GM10248 (cell line): ENCODE data around the gene HCN4.
"Not testable (repeated sequence)": the region's sequence is repeated elsewhere in the genome, so short reads cannot be mapped to it uniquely, and the experiment has no call there.

Experiments used
- CTCF ChIA-PET: fragments of 300-600 bp; sonication (Branson Sonifier 250); formaldehyde crosslinking; extraction: SDS; loops from one replicate; lab custom pipeline; 2021; ENCODE audit warnings: antibody characterized with exemption; lab: Yijun Ruan, JAX
- POLR2A ChIA-PET: fragments of 350-650 bp; sonication (Branson Sonifier 250); formaldehyde crosslinking; extraction: SDS; loops from one replicate; lab custom pipeline; 2020; ENCODE audit warnings: antibody characterized with exemption; lab: Yijun Ruan, JAX
- DNase-seq: peaks from one replicate; pipeline ENCODE4 v3.0.0; 2012; ENCODE audit errors: extremely low spot score
- TF ChIP-seq, protein P1 (sequence below): IDR thresholded peaks from 2 replicates; pipeline ENCODE4 v1.5.1; 2012; ENCODE audit warnings: mild to moderate bottlenecking, low read depth; ENCODE audit errors: extremely low read depth, missing control alignments, control extremely low read depth

Gene HCN4

GRCh38 chr15:73308305-73308704 lies 60.5 kb downstream of the HCN4 start:
- POLR2A ChIA-PET = no interaction called here
- DNase-seq = no peak
- TF ChIP-seq, protein P1, sequence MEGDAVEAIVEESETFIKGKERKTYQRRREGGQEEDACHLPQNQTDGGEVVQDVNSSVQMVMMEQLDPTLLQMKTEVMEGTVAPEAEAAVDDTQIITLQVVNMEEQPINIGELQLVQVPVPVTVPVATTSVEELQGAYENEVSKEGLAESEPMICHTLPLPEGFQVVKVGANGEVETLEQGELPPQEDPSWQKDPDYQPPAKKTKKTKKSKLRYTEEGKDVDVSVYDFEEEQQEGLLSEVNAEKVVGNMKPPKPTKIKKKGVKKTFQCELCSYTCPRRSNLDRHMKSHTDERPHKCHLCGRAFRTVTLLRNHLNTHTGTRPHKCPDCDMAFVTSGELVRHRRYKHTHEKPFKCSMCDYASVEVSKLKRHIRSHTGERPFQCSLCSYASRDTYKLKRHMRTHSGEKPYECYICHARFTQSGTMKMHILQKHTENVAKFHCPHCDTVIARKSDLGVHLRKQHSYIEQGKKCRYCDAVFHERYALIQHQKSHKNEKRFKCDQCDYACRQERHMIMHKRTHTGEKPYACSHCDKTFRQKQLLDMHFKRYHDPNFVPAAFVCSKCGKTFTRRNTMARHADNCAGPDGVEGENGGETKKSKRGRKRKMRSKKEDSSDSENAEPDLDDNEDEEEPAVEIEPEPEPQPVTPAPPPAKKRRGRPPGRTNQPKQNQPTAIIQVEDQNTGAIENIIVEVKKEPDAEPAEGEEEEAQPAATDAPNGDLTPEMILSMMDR = no peak
- CTCF ChIA-PET = interaction anchor here (1.2 to 1.6 kb wide), 2 partner anchors 328 to 397 kb away, joined by 3 to 4 read pairs; no protein-coding TSS in a partner anchor

DNA sequence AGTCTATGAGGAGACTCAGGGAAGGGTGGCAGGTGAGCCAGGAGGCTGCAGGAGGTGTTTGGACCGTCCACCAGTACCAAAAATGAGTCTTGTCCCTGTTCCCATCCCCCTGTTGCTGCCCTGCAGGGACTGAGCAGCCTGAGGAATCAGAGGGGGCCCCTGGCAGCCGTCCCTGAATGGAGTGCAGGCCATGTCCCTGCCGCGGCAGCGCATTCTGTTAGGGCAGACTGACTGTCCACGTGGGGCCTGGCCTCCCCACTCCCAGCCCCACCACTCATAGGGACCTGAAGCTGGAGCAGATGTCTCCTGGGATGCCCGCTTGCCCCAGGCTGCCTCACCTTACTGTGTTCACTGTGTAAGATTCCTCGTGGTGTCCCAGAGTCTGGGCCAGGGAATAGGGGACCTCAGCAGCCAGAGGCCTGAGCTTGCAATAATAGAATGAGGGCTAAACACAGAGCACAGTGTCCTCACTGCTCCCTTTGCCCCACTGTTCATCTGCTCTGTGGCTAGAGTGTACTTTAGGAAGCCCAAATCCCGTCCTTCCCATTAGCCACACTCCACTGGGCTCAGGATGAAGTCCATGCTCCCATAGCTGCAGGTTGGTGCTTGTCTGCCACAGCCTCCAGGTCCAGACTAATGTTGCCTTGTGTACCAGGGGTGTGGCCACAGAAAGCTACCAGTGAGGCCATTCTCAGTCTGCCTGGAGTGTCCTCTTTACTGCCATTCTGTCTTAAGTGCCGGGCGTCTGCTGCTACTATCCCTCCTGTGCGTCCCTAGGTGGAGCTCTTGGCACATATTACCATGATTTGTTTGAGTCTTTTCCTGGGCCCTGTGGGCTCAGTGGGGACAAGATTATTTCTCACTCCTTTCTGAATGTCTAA lies 63.2 kb downstream of the HCN4 start:
- peak; percentile 61 for DNase-seq
- POLR2A ChIA-PET = no interaction called here
- TF ChIP-seq, protein P1 = peak; percentile 58
- CTCF ChIA-PET = interaction anchor here (0.6 to 1.4 kb wide), 7 partner anchors 11 to 385 kb away, joined by 3 to 4 read pairs (median 3); no protein-coding TSS in a partner anchor

DNA sequence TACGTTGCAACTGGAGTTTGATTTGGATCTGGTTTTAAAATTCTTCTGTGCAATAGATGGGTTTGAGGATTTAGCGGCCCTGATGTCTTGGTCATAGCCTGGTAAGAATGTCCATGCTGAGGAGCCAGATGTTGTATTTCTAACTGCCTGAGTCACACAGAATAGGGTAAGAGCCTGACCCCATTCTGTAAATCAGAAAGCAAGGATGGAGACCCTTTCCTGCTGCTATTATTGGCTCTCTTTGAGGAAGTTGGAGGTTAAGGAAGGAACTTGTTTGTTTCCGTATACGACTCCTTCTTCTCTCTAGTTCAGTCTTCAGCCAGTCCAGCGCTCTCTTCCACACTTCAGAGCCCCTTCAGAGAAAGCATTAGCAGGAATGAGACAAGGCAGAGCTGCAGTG lies 65.1 kb downstream of the HCN4 start:
- POLR2A ChIA-PET = no interaction called here
- TF ChIP-seq, protein P1 = no peak
- CTCF ChIA-PET = interaction anchor here (1.4 kb wide), 1 partner anchor 60 kb away, joined by 3 read pairs; no protein-coding TSS in a partner anchor
- DNase-seq = no peak

DNA sequence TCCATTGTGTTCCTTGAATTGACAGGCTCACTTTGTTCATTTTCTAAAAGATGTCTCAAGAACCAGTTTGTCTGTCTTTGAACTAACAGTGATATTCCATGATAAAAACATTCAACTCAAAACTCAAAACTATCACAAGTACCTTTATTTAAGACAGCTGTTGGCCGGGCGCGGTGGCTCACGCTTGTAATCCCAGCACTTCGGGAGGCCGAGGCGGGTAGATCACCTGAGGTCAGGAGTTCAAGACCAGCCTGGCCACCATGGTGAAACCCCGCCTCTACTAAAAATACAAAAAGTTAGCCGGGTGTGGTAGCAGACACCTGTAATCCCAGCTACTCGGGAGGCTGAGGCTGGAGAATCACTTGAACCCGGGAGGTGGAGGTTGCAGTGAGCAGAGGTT lies 68.5 kb downstream of the HCN4 start:
- DNase-seq, POLR2A ChIA-PET: not testable (repeated sequence)
- CTCF ChIA-PET = interaction anchor here (1.3 kb wide), 1 partner anchor 35 kb away, joined by 3 read pairs; no protein-coding TSS in a partner anchor

DNA sequence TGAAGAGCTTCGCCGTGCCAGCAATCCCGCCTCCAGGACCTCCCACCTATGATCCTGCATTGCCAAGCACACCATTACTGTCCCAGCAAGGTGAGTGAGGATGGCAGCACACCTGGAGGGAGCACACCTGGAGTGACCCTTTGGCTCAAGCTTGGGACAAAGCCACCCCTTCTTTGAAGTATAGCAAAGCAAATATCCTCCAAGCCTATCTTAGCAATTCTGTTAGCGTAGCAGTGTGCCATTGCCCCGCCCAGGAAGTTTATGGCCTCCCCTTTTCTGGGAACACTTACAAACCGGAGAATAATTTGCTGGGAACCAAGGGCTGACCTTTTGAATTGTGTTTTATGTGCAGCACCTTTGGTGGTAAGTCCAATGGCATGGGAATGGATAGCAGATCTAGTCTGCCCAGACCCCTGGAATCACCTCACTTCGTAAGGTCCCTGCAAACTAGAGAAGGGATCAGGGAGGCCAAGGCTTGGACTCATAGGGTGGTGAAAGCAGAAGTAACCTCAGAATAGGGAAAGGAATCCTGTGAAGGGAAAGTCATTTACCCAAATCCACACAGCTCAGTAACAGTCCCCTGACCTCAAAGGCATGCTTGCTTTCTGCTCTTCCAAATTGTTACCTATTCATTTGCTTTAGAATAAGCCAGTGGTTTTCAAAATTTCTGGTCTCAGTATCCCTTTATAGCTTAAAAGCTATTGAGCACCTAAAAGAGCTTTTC lies 70.1 kb downstream of the HCN4 start:
- ChIA-PET CTCF (interaction anchor here (1.5 to 1.6 kb wide), 3 partner anchors 16 to 57 kb away, joined by 3 to 6 read pairs (median 4); no protein-coding TSS in a partner anchor), POLR2A (no interaction called here)
- TF ChIP-seq, protein P1 = no peak
- DNase-seq = no peak

DNA sequence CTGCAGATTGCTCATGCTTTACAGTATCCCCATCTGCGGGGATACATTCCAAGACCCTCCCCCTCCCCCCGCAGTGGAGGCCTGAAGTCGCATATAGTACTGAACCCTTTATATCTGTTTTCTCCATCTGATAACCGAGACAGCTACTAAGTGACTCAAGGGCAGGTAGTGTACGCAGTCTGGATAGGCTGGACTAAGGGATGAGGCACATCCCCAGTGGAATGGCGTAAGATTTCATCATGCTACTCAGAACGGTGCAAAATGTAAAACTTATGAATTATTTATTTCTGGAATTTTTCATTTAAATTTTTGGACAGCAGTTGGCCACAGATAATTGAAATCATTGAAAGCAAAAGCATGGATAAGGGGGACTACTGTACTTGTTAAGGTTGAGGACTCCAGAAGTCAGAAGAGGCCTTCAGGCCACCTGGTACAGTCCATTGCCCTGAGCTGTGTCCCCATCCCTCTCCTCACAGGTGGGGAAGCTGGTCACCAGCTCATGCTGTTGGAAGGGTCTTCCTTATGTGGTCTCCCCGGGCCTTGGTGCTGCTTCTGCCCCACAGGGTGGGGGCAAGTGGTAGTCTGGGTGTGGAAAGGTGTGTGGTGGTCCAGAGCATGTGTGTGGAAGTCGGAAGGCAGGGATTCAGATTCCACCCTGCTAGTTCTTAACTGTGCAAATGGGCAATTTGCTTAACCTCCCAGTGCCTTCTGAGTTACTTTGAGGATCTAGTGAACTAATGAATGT lies 72.0 kb downstream of the HCN4 start:
- ChIA-PET CTCF (interaction anchor here (1.2 to 1.6 kb wide), 2 partner anchors 10 to 14 kb away, joined by 4 read pairs; no protein-coding TSS in a partner anchor), POLR2A (no interaction called here)
- no peak for DNase-seq
- TF ChIP-seq, protein P1 = no peak
